Panc1 (cell line): ENCODE results near the gene MRC1. TPM values are rescaled to one million over a fixed set of nuclear protein-coding genes. Genes with fewer than 3 reads are reported as not detected.

Source experiments
- ATAC-seq: fragments of 200-7000 bp; cut with Tn5 transposase; 2 replicates; pipeline ENCODE4 v1.9.1; 2020; ENCODE audit warnings: mild to moderate bottlenecking, moderate library complexity
- BruUV-seq: library from RNA; stranded (reverse); fragments of 400-500 nt; replicated peaks from 2 replicates; lab custom pipeline; 2021; lab: Mats Ljungman, UMichigan
- CTCF ChIA-PET: fragments of 300-600 bp; sonication (Branson Sonifier 250); formaldehyde crosslinking; loops from one replicate; lab custom pipeline; 2022; ENCODE audit warnings: antibody characterized with exemption; lab: Charles Lee
- POLR2A ChIA-PET: fragments of 300-600 bp; sonication (Branson Sonifier 250); formaldehyde crosslinking; loops from one replicate; lab custom pipeline; 2022; ENCODE audit warnings: antibody characterized with exemption; lab: Charles Lee
- DNase-seq: peaks from one replicate; pipeline ENCODE4 v3.0.0-alpha.2; 2010; ENCODE audit warnings: low read depth, low spot score
- H3K27ac ChIP-seq: 2 replicates; pipeline ENCODE4 v1.5.1; 2011; ENCODE audit warnings: mild to moderate bottlenecking, low read length, inconsistent platforms
- H3K27me3 ChIP-seq: fragments of 200-500 bp; sonication (Bioruptor generic); 2 replicates; pipeline ENCODE4 v1.6.0; 2014; ENCODE audit warnings: low read length, inconsistent platforms; ENCODE audit not compliant: control insufficient read depth, insufficient read depth
- H3K36me3 ChIP-seq: fragments of 200-500 bp; sonication (Bioruptor generic); 2 replicates; pipeline ENCODE4 v1.5.1; 2014; ENCODE audit warnings: inconsistent platforms, mild to moderate bottlenecking, low read length, moderate library complexity; ENCODE audit not compliant: control insufficient read depth, insufficient read depth
- H3K4me1 ChIP-seq: 2 replicates; pipeline ENCODE4 v1.5.1; 2011; ENCODE audit warnings: inconsistent platforms, mild to moderate bottlenecking, low read length, moderate library complexity; ENCODE audit not compliant: control insufficient read depth, insufficient read depth
- H3K4me3 ChIP-seq, 2 experiments: 2 replicates each; pipeline ENCODE4 v1.5.1; 2011 to 2012; ENCODE audit warnings: low read depth in 2 of 2, low read length in 2 of 2, mild to moderate bottlenecking in 2 of 2, inconsistent platforms in 1 of 2, moderate library complexity in 1 of 2
- H3K9me3 ChIP-seq: fragments of 200-500 bp; sonication (Bioruptor generic); 2 replicates; pipeline ENCODE4 v1.5.1; 2014; ENCODE audit warnings: low read depth, mild to moderate bottlenecking, inconsistent platforms, low read length, moderate library complexity; ENCODE audit not compliant: control insufficient read depth, insufficient read depth
- POLR2AphosphoS5 ChIP-seq: IDR thresholded peaks from 2 replicates; pipeline ENCODE4 v1.6.1; 2012; ENCODE audit warnings: mild to moderate bottlenecking, low read depth, low read length, moderate library complexity
- SIN3A ChIP-seq: IDR thresholded peaks from 2 replicates; pipeline ENCODE4 v1.6.1; 2012; ENCODE audit warnings: low read depth, mild to moderate bottlenecking, low read length, moderate library complexity, borderline replicate concordance; ENCODE audit not compliant: insufficient read depth
- TCF7L2 ChIP-seq: IDR thresholded peaks from 2 replicates; pipeline ENCODE4 v1.6.1; 2011; ENCODE audit warnings: mild to moderate bottlenecking, low read depth, low read length, inconsistent platforms
- in situ Hi-C: cut with HindIII; loops from 2 replicates; pipeline ENCODE4 v1.10.0; 2016; ENCODE audit warnings: low sequenced_read_pairs, low pct_unique_long_range_greater_than_20kb
- intact Hi-C: fragments of 100-400 bp; cut with micrococcal nuclease; formaldehyde crosslinking; loops from one replicate; pipeline ENCODE4 v1.10.0; 2022; ENCODE audit not compliant: unreplicated experiment
- total RNA-seq: library from RNA; stranded (reverse); gene quantifications from one replicate; pipeline ENCODE4 v1.2.1, GENCODE V29; 2021; ENCODE audit not compliant: unreplicated experiment
- TF ChIP-seq, protein P1 (sequence below): fragments of 450-650 bp; IDR thresholded peaks from 2 replicates; pipeline ENCODE4 v1.5.1; 2017; ENCODE audit warnings: mild to moderate bottlenecking
- TF ChIP-seq, protein P2 (sequence below), 2 experiments: IDR thresholded peaks; 2 replicates each; pipeline ENCODE4 v1.6.1; 2011 to 2012; ENCODE audit warnings: low read depth in 2 of 2, control low read depth in 1 of 2, low read length in 1 of 2, mild to moderate bottlenecking in 1 of 2, moderate library complexity in 1 of 2; ENCODE audit not compliant: insufficient read depth in 1 of 2

Gene MRC1
- total RNA-seq, 1 experiment from 2014 or later: 0.21 TPM

DNA sequence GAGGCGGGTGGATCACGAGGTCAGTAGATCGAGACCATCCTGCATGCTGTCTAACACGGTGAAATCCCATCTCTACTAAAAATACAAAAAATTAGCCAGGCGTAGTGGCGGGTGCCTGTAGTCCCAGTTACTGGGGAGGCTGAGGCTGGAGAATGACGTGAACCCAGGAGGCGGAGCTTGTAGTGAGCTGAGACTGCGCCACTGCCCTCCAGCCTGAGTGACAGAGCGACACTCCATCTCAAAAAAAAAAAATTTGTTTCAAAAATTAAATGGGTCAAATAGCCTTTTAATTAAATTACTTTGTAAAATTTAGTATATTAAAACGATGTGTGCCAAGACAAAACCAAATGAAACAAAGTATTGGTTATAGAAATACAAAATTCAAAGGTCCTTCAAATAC lies 6.8 kb upstream of the MRC1 start:
- Histone ChIP-seq H3K27me3 (no peaks in the 10 kb centered on the region), H3K27ac (no peak overlapping the region), H3K4me3 (no peak overlapping the region), H3K36me3 (no peaks in the 10 kb centered on the region), H3K4me1 (no peaks in the 10 kb centered on the region), H3K9me3 (no peaks in the 10 kb centered on the region)
- no TSS peak for BruUV-seq
- TF ChIP-seq SIN3A: no peak
- TF ChIP-seq, protein P1, sequence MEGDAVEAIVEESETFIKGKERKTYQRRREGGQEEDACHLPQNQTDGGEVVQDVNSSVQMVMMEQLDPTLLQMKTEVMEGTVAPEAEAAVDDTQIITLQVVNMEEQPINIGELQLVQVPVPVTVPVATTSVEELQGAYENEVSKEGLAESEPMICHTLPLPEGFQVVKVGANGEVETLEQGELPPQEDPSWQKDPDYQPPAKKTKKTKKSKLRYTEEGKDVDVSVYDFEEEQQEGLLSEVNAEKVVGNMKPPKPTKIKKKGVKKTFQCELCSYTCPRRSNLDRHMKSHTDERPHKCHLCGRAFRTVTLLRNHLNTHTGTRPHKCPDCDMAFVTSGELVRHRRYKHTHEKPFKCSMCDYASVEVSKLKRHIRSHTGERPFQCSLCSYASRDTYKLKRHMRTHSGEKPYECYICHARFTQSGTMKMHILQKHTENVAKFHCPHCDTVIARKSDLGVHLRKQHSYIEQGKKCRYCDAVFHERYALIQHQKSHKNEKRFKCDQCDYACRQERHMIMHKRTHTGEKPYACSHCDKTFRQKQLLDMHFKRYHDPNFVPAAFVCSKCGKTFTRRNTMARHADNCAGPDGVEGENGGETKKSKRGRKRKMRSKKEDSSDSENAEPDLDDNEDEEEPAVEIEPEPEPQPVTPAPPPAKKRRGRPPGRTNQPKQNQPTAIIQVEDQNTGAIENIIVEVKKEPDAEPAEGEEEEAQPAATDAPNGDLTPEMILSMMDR: no peak
- no peak for TF ChIP-seq TCF7L2
- TF ChIP-seq POLR2AphosphoS5: no peak
- TF ChIP-seq, protein P2, sequence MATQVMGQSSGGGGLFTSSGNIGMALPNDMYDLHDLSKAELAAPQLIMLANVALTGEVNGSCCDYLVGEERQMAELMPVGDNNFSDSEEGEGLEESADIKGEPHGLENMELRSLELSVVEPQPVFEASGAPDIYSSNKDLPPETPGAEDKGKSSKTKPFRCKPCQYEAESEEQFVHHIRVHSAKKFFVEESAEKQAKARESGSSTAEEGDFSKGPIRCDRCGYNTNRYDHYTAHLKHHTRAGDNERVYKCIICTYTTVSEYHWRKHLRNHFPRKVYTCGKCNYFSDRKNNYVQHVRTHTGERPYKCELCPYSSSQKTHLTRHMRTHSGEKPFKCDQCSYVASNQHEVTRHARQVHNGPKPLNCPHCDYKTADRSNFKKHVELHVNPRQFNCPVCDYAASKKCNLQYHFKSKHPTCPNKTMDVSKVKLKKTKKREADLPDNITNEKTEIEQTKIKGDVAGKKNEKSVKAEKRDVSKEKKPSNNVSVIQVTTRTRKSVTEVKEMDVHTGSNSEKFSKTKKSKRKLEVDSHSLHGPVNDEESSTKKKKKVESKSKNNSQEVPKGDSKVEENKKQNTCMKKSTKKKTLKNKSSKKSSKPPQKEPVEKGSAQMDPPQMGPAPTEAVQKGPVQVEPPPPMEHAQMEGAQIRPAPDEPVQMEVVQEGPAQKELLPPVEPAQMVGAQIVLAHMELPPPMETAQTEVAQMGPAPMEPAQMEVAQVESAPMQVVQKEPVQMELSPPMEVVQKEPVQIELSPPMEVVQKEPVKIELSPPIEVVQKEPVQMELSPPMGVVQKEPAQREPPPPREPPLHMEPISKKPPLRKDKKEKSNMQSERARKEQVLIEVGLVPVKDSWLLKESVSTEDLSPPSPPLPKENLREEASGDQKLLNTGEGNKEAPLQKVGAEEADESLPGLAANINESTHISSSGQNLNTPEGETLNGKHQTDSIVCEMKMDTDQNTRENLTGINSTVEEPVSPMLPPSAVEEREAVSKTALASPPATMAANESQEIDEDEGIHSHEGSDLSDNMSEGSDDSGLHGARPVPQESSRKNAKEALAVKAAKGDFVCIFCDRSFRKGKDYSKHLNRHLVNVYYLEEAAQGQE (IDR thresholded peaks at IDR 0.05; ENCODE audit: insufficient read depth in 1 of 2, low read depth in 2 of 2, low read length in 1 of 2): no peak
- in situ Hi-C loops (no loop called here), intact Hi-C loops (no loop called here)
- DNase-seq (no peak), ATAC-seq (no peak)
- ChIA-PET CTCF (no interaction called here), POLR2A (no interaction called here)

DNA sequence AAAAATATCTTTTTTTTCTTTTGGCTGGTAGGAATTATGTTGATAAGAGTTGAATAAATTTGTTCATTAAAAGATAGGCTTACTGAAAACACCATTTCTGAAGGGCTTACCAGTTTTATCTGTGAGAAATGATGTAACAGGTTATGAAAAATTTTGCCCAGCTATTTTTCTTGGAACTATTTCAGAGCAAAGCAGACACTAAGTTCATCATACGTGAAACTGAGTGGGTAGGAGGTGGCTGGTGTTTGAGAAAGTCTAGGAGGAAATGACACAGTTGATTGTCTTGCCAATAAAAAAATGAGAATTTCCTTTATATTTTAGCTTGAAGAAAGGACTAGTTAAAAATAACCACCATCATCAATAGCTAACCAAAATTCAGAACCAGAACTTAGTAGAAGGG lies 6.2 kb upstream of the MRC1 start:
- TF ChIP-seq, protein P1: no peak
- TF ChIP-seq, protein P2 (IDR thresholded peaks at IDR 0.05; ENCODE audit: insufficient read depth in 1 of 2, low read depth in 2 of 2, low read length in 1 of 2): no peak
- no peak for TF ChIP-seq POLR2AphosphoS5
- no peak for TF ChIP-seq TCF7L2
- no peak for TF ChIP-seq SIN3A
- BruUV-seq: no TSS peak
- POLR2A ChIA-PET: no interaction called here
- H3K9me3 ChIP-seq: no peaks in the 10 kb centered on the region
- no peak for DNase-seq
- no peaks in the 10 kb centered on the region for H3K36me3 ChIP-seq
- H3K27me3 ChIP-seq: no peaks in the 10 kb centered on the region
- H3K4me1 ChIP-seq: no peaks in the 10 kb centered on the region
- CTCF ChIA-PET: no interaction called here
- in situ Hi-C loops: no loop called here
- intact Hi-C loops: no loop called here
- no peak overlapping the region for H3K4me3 ChIP-seq
- H3K27ac ChIP-seq: no peak overlapping the region; the same call in 1 of the 2 replicates
- ATAC-seq: no peak
